ENCODE results near the gene KLHL35.

- TF ChIP-seq CTCF (IDR thresholded peaks at IDR 0.05) (no peak), POLR2A (IDR thresholded peaks at IDR 0.05) (no peak)
These were observed 37.6 kb upstream of the KLHL35 start for GRCh38 chr11:75470476-75471080.

All from body of pancreas (tissue), 4 donors.